MCF 10A (cell line): ENCODE results near the gene PISD. TPM values are rescaled to one million over a fixed set of nuclear protein-coding genes. Genes with fewer than 3 reads are reported as not detected.

Source experiments
- BruUV-seq: library from RNA; stranded (reverse); fragments of 400-500 nt; replicated peaks from 2 replicates; lab custom pipeline; 2021; lab: Mats Ljungman, UMichigan
- CTCF ChIA-PET: fragments of 300-600 bp; sonication (Branson Sonifier 250); formaldehyde crosslinking; extraction: SDS; loops from one replicate; lab custom pipeline; 2021; ENCODE audit warnings: antibody characterized with exemption, inconsistent platforms; lab: Yijun Ruan, JAX
- POLR2A ChIA-PET: fragments of 300-600, 350-650 bp; sonication (Branson Sonifier 250); formaldehyde crosslinking; extraction: SDS; loops from one replicate; lab custom pipeline; 2020; ENCODE audit warnings: antibody characterized with exemption, inconsistent platforms; lab: Yijun Ruan, JAX
- DNase-seq: peaks from one replicate; pipeline ENCODE4 v3.0.0-alpha.2; 2018; ENCODE audit not compliant: unreplicated experiment
- H3K27ac Mint-ChIP-seq: one replicate; pipeline ENCODE4 v1.8.0; 2022; ENCODE audit warnings: mild to moderate bottlenecking, low read depth, mixed read lengths; ENCODE audit not compliant: unreplicated experiment
- H3K27me3 Mint-ChIP-seq: one replicate; pipeline ENCODE4 v1.8.0; 2022; ENCODE audit warnings: mixed read lengths; ENCODE audit not compliant: insufficient read depth, unreplicated experiment
- H3K36me3 Mint-ChIP-seq: one replicate; pipeline ENCODE4 v1.8.0; 2022; ENCODE audit warnings: mild to moderate bottlenecking, moderate library complexity, mixed read lengths; ENCODE audit not compliant: insufficient read depth, unreplicated experiment
- H3K4me1 Mint-ChIP-seq: one replicate; pipeline ENCODE4 v1.8.0; 2022; ENCODE audit warnings: mixed read lengths; ENCODE audit not compliant: insufficient read depth, unreplicated experiment
- H3K4me3 Mint-ChIP-seq: one replicate; pipeline ENCODE4 v1.8.0; 2022; ENCODE audit warnings: mild to moderate bottlenecking, moderate library complexity, mixed read lengths; ENCODE audit not compliant: unreplicated experiment
- H3K9me3 Mint-ChIP-seq: one replicate; pipeline ENCODE4 v1.8.0; 2022; ENCODE audit warnings: mixed read lengths; ENCODE audit not compliant: unreplicated experiment
- CTCF ChIP-seq: fragments of 200-600 bp; IDR thresholded peaks from one replicate; pipeline ENCODE4 v1.8.0; 2022; ENCODE audit warnings: antibody characterized with exemption, mild to moderate bottlenecking; ENCODE audit not compliant: unreplicated experiment
- intact Hi-C: fragments of 100-400 bp; cut with micrococcal nuclease; formaldehyde crosslinking; loops from 2 replicates; pipeline ENCODE4 v1.14.1; 2022
- total RNA-seq: library from RNA; stranded (reverse); gene quantifications from 2 replicates; pipeline ENCODE4 v1.2.3, GENCODE V29; 2022

PISD gene
- total RNA-seq, 1 experiment from 2014 or later: 48.2 TPM

GRCh38 chr22:31618471-31619176, 43.4 kb downstream of the PISD start:
- peaks cover 64% of the 10 kb centered on the region for H3K36me3 Mint-ChIP-seq
- TF ChIP-seq CTCF: no peak
- no peaks in the 10 kb centered on the region for H3K4me1 Mint-ChIP-seq
- no peaks in the 10 kb centered on the region for H3K27me3 Mint-ChIP-seq
- H3K4me3 Mint-ChIP-seq: no peak overlapping the region
- BruUV-seq: no TSS peak
- intact Hi-C loops: no loop called here
- POLR2A ChIA-PET: interaction anchor here (0.7 to 1.5 kb wide), 3 partner anchors 12 to 43 kb away, joined by 3 to 8 read pairs (median 3); partner anchors contain the start of gene PISD
- no peaks in the 10 kb centered on the region for H3K9me3 Mint-ChIP-seq
- H3K27ac Mint-ChIP-seq: no peak overlapping the region
- CTCF ChIA-PET: interaction anchor here (0.7 to 1.8 kb wide), 2 partner anchors 11 to 16 kb away, joined by 3 to 5 read pairs; no protein-coding TSS in a partner anchor
- DNase-seq: no peak

GRCh38 chr22:31618057-31618456, 44.0 kb downstream of the PISD start:
- TF ChIP-seq CTCF: no peak
- POLR2A ChIA-PET: interaction anchor here (0.7 to 1.5 kb wide), 3 partner anchors 13 to 44 kb away, joined by 3 to 8 read pairs (median 3); partner anchors contain the start of gene PISD
- intact Hi-C loops: no loop called here
- no TSS peak for BruUV-seq
- H3K9me3 Mint-ChIP-seq: no peaks in the 10 kb centered on the region
- CTCF ChIA-PET: interaction anchor here (0.6 to 0.7 kb wide), 2 partner anchors 12 to 26 kb away, joined by 3 read pairs; no protein-coding TSS in a partner anchor
- no peak overlapping the region for H3K4me3 Mint-ChIP-seq
- peaks cover 64% of the 10 kb centered on the region for H3K36me3 Mint-ChIP-seq
- no peaks in the 10 kb centered on the region for H3K27me3 Mint-ChIP-seq
- H3K27ac Mint-ChIP-seq: no peak overlapping the region
- no peak for DNase-seq
- H3K4me1 Mint-ChIP-seq: no peaks in the 10 kb centered on the region

- intact Hi-C loops: no loop called here
- ChIA-PET CTCF (interaction anchor here (0.6 to 1.0 kb wide), 3 partner anchors 9 to 649 kb away, joined by 3 to 4 read pairs (median 4); no protein-coding TSS in a partner anchor), POLR2A (interaction anchor here (0.6 to 1.3 kb wide), 5 partner anchors 9 to 59 kb away, joined by 3 to 6 read pairs (median 3); partner anchors contain the start of gene PISD)
- no peaks in the 10 kb centered on the region for H3K27me3 Mint-ChIP-seq
- no peak for DNase-seq
- H3K27ac Mint-ChIP-seq: no peak overlapping the region
- H3K4me1 Mint-ChIP-seq: no peaks in the 10 kb centered on the region
- BruUV-seq: no TSS peak
- TF ChIP-seq CTCF: no peak
- no peak overlapping the region for H3K4me3 Mint-ChIP-seq
- peaks cover 56% of the 10 kb centered on the region for H3K36me3 Mint-ChIP-seq
- H3K9me3 Mint-ChIP-seq: no peaks in the 10 kb centered on the region
These were observed 45.6 kb downstream of the PISD start for GRCh38 chr22:31616315-31616980.

- H3K4me3 Mint-ChIP-seq: no peak overlapping the region
- DNase-seq: no peak
- no peak for TF ChIP-seq CTCF
- ChIA-PET POLR2A (interaction anchor here (0.9 to 1.3 kb wide), 3 partner anchors 12 to 46 kb away, joined by 3 to 6 read pairs (median 4); partner anchors contain the start of gene PISD), CTCF (interaction anchor here (0.6 to 1.0 kb wide), 2 partner anchors 9 to 650 kb away, joined by 3 to 4 read pairs; no protein-coding TSS in a partner anchor)
- no peaks in the 10 kb centered on the region for H3K9me3 Mint-ChIP-seq
- H3K4me1 Mint-ChIP-seq: no peaks in the 10 kb centered on the region
- no peaks in the 10 kb centered on the region for H3K27me3 Mint-ChIP-seq
- intact Hi-C loops: no loop called here
- peaks cover 51% of the 10 kb centered on the region for H3K36me3 Mint-ChIP-seq
- no TSS peak for BruUV-seq
- no peak overlapping the region for H3K27ac Mint-ChIP-seq
These were observed 46.1 kb downstream of the PISD start for GRCh38 chr22:31615940-31616314.
